GM21390 (cell line): ENCODE data around the gene LMBR1.
"Not testable (repeated sequence)": the region's sequence is repeated elsewhere in the genome, so short reads cannot be mapped to it uniquely, and the experiment has no call there.

Experiments
- ATAC-seq: cut with Tn5 transposase; IDR thresholded peaks from one replicate; pipeline ENCODE4 v1.9.1; 2021; ENCODE audit not compliant: unreplicated experiment

Gene LMBR1

GRCh38 chr7:156638443-156639077 is 254.4 kb downstream of the LMBR1 start:
- ATAC-seq, result no peak

GRCh38 chr7:156637093-156637492 is 255.9 kb downstream of the LMBR1 start:
- ATAC-seq, result not testable (repeated sequence)

GRCh38 chr7:156635529-156636385 is 257.2 kb downstream of the LMBR1 start:
- no peak for ATAC-seq

- no peak for ATAC-seq
Observed at GRCh38 chr7:156634117-156634516, 258.9 kb downstream of the LMBR1 start.

- no peak for ATAC-seq
Observed at GRCh38 chr7:156629873-156630272, 263.1 kb downstream of the LMBR1 start.

- ATAC-seq, result no peak
Observed at GRCh38 chr7:156628562-156628961, 264.4 kb downstream of the LMBR1 start.
